Left lung (tissue), 10 donors: ENCODE measurements around the gene ARPC5L. TPM values are rescaled to one million over a fixed set of nuclear protein-coding genes. Genes with fewer than 3 reads are reported as not detected.
"Not testable (repeated sequence)": the region's sequence is repeated elsewhere in the genome, so short reads cannot be mapped to it uniquely, and the experiment has no call there.

Experiments
- ATAC-seq: fragments of 200-7000 bp; cut with Tn5 transposase; one replicate; pipeline ENCODE4 v1.9.1; 2020; ENCODE audit warnings: moderate library complexity
- DNase-seq, 4 donors: peaks; one replicate each; pipeline ENCODE4 v3.0.0-alpha.2; 2013 to 2020
- H3K27ac ChIP-seq, 2 donors: fragments of 200-600 bp; sonication (generic) in 1 of 2; one replicate each; pipeline versions ENCODE4 v1.5.0 to v1.8.0; 2020 to 2021
- H3K27me3 ChIP-seq, 2 donors: fragments of 200-600 bp; sonication (generic) in 1 of 2; one replicate each; pipeline versions ENCODE4 v1.5.0 to v1.8.0; 2020 to 2021
- H3K36me3 ChIP-seq, 2 donors: fragments of 200-600 bp; sonication (generic) in 1 of 2; one replicate each; pipeline versions ENCODE4 v1.5.0 to v1.8.0; 2020 to 2021
- H3K4me1 ChIP-seq, 2 donors: fragments of 200-600 bp; one replicate each; pipeline ENCODE4 v1.8.0; 2021
- H3K4me3 ChIP-seq, 2 donors: fragments of 200-600 bp; sonication (generic) in 1 of 2; one replicate each; pipeline versions ENCODE4 v1.5.0 to v1.8.0; 2020 to 2021; ENCODE audit warnings: mild to moderate bottlenecking in 1 of 2
- H3K9me3 ChIP-seq, 2 donors: fragments of 200-600 bp; sonication (generic) in 1 of 2; one replicate each; pipeline versions ENCODE4 v1.5.0 to v1.8.0; 2020 to 2021
- intact Hi-C, 2 donors: fragments of 100-400 bp; cut with DNase I; formaldehyde crosslinking; loops; one replicate each; pipeline versions ENCODE4 v1.11.2 to v1.14.2; 2022
- polyA plus RNA-seq, 6 donors: library from polyadenylated mRNA; unstranded; fragments of 120-200 nt; gene quantifications; one replicate each; pipeline ENCODE4 v1.2.1, GENCODE V29; 2013; ENCODE audit not compliant: insufficient read length in 6 of 6
- total RNA-seq, 2 donors: library from RNA; stranded (reverse); fragmentation: NEBNext Ultra II Directional; extraction: Animal tissue kit (Norgen Biotek cat#: 25700); gene quantifications; one replicate each; pipeline ENCODE4 v1.2.1, GENCODE V29; 2021
- TF ChIP-seq, protein P1 (sequence below), 2 donors: fragments of 200-600 bp; sonication (generic) in 1 of 2; IDR thresholded peaks; one replicate each; pipeline versions ENCODE4 v1.5.0 to v1.8.0; 2021; ENCODE audit warnings: antibody characterized with exemption in 2 of 2
- donor health status: DM: no; HTN: yes; CAD: no.
- donor health status: DM: no; HTN: no; CAD: no.

ARPC5L gene
- total and polyA plus RNA-seq, 8 donors: 30.8 to 53.6 (median 36.5) TPM

DNA sequence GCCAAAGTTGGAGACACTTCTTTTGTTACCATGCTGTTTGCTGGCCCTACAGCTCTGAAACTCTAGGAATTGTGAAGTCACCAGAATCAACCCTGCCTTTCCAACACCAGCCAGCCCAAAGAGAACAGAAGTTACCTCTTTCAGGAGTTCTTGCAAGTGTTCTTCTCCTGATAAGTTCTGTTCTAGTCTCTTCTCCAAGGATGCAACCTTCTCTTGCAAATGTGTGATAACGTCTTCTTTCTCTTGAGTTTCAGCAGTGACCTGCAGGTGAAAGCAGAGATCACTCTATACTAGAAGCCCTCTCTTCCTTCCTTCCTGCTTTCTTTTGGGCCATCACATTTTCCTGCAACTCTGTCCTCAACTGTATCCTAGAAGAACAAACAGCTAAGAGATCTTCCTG lies 49.8 kb downstream of the ARPC5L start:
- Histone ChIP-seq H3K4me3 (no peak overlapping the region), H3K4me1 (no peaks in the 10 kb centered on the region), H3K36me3 (peaks cover 0 to 89% of the 10 kb centered on the region in 2 donors), H3K27me3 (no peaks in the 10 kb centered on the region), H3K9me3 (no peaks in the 10 kb centered on the region), H3K27ac (no peak overlapping the region)
- DNase-seq: no peak
- TF ChIP-seq, protein P1, sequence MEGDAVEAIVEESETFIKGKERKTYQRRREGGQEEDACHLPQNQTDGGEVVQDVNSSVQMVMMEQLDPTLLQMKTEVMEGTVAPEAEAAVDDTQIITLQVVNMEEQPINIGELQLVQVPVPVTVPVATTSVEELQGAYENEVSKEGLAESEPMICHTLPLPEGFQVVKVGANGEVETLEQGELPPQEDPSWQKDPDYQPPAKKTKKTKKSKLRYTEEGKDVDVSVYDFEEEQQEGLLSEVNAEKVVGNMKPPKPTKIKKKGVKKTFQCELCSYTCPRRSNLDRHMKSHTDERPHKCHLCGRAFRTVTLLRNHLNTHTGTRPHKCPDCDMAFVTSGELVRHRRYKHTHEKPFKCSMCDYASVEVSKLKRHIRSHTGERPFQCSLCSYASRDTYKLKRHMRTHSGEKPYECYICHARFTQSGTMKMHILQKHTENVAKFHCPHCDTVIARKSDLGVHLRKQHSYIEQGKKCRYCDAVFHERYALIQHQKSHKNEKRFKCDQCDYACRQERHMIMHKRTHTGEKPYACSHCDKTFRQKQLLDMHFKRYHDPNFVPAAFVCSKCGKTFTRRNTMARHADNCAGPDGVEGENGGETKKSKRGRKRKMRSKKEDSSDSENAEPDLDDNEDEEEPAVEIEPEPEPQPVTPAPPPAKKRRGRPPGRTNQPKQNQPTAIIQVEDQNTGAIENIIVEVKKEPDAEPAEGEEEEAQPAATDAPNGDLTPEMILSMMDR (IDR thresholded peaks at IDR 0.05): no peak
- intact Hi-C loops: no loop called here
- ATAC-seq: no peak

DNA sequence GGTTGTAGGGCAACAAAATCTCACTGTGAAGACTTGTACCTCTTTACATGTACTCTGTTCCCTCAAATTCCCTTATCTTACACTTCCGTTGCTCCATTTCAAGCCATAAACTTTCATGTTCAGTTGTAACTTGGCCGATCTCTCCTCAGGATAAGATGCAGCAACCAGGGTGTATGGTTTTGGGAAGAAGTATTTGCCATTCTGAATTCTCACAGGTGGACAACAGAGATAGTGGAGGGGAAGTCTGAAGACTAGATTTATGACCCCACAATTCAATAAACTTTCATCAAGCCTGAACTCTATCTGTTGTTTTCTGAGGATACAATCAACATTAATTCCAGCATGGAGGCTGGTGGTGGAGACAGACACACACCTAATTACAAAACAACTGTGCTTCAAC lies 51.4 kb downstream of the ARPC5L start:
- Histone ChIP-seq H3K27me3 (no peaks in the 10 kb centered on the region), H3K27ac (no peak overlapping the region), H3K4me3 (no peak overlapping the region), H3K4me1 (no peaks in the 10 kb centered on the region), H3K36me3 (peaks cover 0 to 83% of the 10 kb centered on the region in 2 donors), H3K9me3 (no peaks in the 10 kb centered on the region)
- TF ChIP-seq, protein P1 (IDR thresholded peaks at IDR 0.05): no peak
- DNase-seq (no peak), ATAC-seq (no peak)
- intact Hi-C loops: no loop called here

DNA sequence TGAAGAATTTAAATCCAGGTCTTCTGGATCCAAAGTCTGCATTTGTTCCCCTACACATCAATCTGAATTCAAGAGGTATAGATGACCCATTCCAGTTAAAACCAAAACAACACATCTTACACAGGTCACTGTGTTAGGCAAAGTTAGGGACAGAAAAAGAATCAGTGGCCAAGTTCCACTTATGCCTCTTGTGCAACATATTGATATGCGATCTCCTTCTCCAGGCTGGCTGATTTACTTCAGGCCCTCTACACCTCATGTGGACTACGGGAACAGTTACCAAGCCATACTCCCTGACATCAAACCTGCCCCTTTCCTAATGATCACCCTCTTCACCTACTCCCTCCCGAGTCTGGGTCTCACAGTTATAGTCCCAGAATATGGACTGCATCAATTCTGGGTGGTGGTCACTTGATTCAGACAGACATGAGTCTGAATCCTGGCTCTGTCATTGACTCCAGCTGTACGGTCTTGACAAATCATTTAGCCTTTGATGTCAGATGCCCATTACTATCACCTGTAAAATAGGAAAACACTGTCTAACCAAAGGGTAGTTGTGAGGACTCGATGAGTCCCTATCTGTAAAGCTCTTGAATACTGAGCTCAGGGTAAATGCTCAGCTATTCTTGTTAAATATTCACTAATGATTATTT lies 52.9 kb downstream of the ARPC5L start:
- ATAC-seq (no peak), DNase-seq (no peak)
- H3K27ac ChIP-seq: no peak overlapping the region
- H3K36me3 ChIP-seq: peaks cover 0 to 83% of the 10 kb centered on the region in 2 donors
- no peaks in the 10 kb centered on the region for H3K9me3 ChIP-seq
- H3K4me1 ChIP-seq: no peaks in the 10 kb centered on the region
- H3K4me3 ChIP-seq: no peak overlapping the region
- intact Hi-C loops: no loop called here
- TF ChIP-seq, protein P1 (IDR thresholded peaks at IDR 0.05): no peak
- H3K27me3 ChIP-seq: no peaks in the 10 kb centered on the region

DNA sequence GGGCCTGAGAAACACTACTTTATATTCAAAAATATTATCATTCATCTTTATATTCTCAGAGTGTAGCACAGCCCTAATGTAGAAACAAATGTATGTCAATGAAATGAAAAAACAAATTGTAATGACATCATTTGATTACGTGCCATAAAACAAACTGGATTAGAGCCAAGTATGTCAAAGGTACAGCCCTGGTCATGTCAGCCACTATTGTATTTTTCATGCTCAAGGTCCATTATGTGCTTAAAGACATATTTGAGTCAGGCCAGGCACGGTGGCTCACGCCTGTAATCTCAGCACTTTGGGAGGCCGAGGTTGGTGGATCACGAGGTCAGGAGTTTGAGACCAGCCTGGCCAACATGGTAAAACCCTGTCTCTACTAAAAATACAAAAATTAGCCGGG lies 58.5 kb downstream of the ARPC5L start:
- H3K4me1 ChIP-seq, H3K27ac ChIP-seq, H3K27me3 ChIP-seq, DNase-seq, ATAC-seq, intact Hi-C loops, H3K4me3 ChIP-seq, H3K9me3 ChIP-seq: not testable (repeated sequence)
- peaks cover 0 to 84% of the 10 kb centered on the region in 2 donors for H3K36me3 ChIP-seq

Other genes starting within 250 kb of the ARPC5L start
- gene NR6A1, start 90.8 kb upstream of the ARPC5L start, total RNA-seq: 1 to 10 TPM; 2.9 to 4.1 TPM
- gene NR6A1, start 90.8 kb upstream of the ARPC5L start, polyA plus RNA-seq: 1 to 10 TPM; 1.2 to 1.8 (median 1.7) TPM
- 10 to 100 TPM; 10.5 to 10.8 TPM for gene OLFML2A, start 85.0 kb upstream of the ARPC5L start, total RNA-seq
- 10 to 100 TPM; 39.4 to 67.4 (median 44.7) TPM for gene OLFML2A, start 85.0 kb upstream of the ARPC5L start, polyA plus RNA-seq
- 1 to 10 TPM in 1 of 2 donors, not detected in 1; 3.6 TPM for gene WDR38, start 8.7 kb upstream of the ARPC5L start, total RNA-seq
- gene WDR38, start 8.7 kb upstream of the ARPC5L start, polyA plus RNA-seq: 1 to 10 TPM; 1.3 to 8.3 (median 4.1) TPM
- gene RPL35, start 173 bp upstream of the ARPC5L start, total RNA-seq: 1,000 to 10,000 TPM in 1 of 2 donors, 100 to 1,000 TPM in 1; 986 to 1,164 TPM
- gene RPL35, start 173 bp upstream of the ARPC5L start, polyA plus RNA-seq: 1,000 to 10,000 TPM in 3 of 6 donors, 100 to 1,000 TPM in 3; 857 to 1,298 (median 976) TPM
- 10 to 100 TPM; 15.4 to 18.9 TPM for gene GOLGA1, start 79.0 kb downstream of the ARPC5L start, total RNA-seq
- 10 to 100 TPM; 18.1 to 20.2 (median 18.9) TPM for gene GOLGA1, start 79.0 kb downstream of the ARPC5L start, polyA plus RNA-seq